Thyroid gland (tissue), 4 donors: ENCODE measurements around the gene LIFR.

Source experiments
- CTCF ChIP-seq, 6 experiments: fragments of 200-600 bp in 3 of 6; fragments of 450-650 bp in 3 of 6; sonication (generic) in 3 of 6; IDR thresholded peaks; one replicate each; pipeline ENCODE4 v1.5.1; 2016 to 2019; ENCODE audit warnings: antibody characterized with exemption in 6 of 6, mild to moderate bottlenecking in 2 of 6, inconsistent platforms in 1 of 6, moderate library complexity in 1 of 6
- POLR2A ChIP-seq, 2 donors: fragments of 450-650 bp; IDR thresholded peaks; one replicate each; pipeline ENCODE4 v1.6.1; 2017; ENCODE audit warnings: antibody characterized with exemption in 2 of 2, mild to moderate bottlenecking in 2 of 2, moderate library complexity in 1 of 2

GRCh38 chr5:38450627-38451026, 105.8 kb downstream of the LIFR start:
- no peak for TF ChIP-seq CTCF (IDR thresholded peaks at IDR 0.05)
- TF ChIP-seq POLR2A (IDR thresholded peaks at IDR 0.05): no peak
